Renal cortex interstitium (tissue), 11 donors: ENCODE data around the gene ACADM. TPM values are rescaled to one million over a fixed set of nuclear protein-coding genes. Genes with fewer than 3 reads are reported as not detected.
A peak's percentile ranks its signal among the peaks of the same experiment; 100 is the strongest.
"Not testable (repeated sequence)": the region's sequence is repeated elsewhere in the genome, so short reads cannot be mapped to it uniquely, and the experiment has no call there.

Source experiments
- DNase-seq, 11 donors: peaks; one replicate each; pipeline ENCODE4 v3.0.0-alpha.2; 2013; ENCODE audit warnings: low read depth in 9 of 11, low spot score in 4 of 11; ENCODE audit errors: extremely low read depth in 1 of 11
- polyA plus RNA-seq, 3 donors: library from polyadenylated mRNA; unstranded; fragments of 120-200 nt; gene quantifications; one replicate each; pipeline ENCODE4 v1.2.1, GENCODE V29; 2013; ENCODE audit not compliant: insufficient read length in 3 of 3

Gene ACADM
- polyA plus RNA-seq, 3 donors = 97.9 to 137 (median 129) TPM

GRCh38 chr1:75785320-75785982 lies 60.9 kb downstream of the ACADM start:
- no peak for DNase-seq

- DNase-seq = peak; percentile 93 to 97 (median 95)
Observed at GRCh38 chr1:75785983-75786853, 61.7 kb downstream of the ACADM start, which contains the start of gene RABGGTB. TSS of gene RABGGTB (plus strand) at chr1:75786256. CDS start at chr1:75786272, 16 bp downstream.

- no peak for DNase-seq
Observed at GRCh38 chr1:75786901-75787493, 62.5 kb downstream of the ACADM start.

GRCh38 chr1:75787524-75787923 lies 63.0 kb downstream of the ACADM start:
- no peak for DNase-seq

- no peak for DNase-seq
Observed at GRCh38 chr1:75789988-75790387, 65.5 kb downstream of the ACADM start.

GRCh38 chr1:75791022-75791421 lies 66.5 kb downstream of the ACADM start:
- DNase-seq = no peak

GRCh38 chr1:75792091-75792490 lies 67.6 kb downstream of the ACADM start:
- no peak for DNase-seq

GRCh38 chr1:75794382-75794781 lies 69.9 kb downstream of the ACADM start:
- no peak for DNase-seq

GRCh38 chr1:75795703-75796193 lies 71.2 kb downstream of the ACADM start:
- no peak for DNase-seq

- DNase-seq = no peak
Observed at GRCh38 chr1:75796376-75797272, 72.1 kb downstream of the ACADM start, which contains the start of gene MSH4. TSS of gene MSH4 (plus strand) at chr1:75796882. CDS start at chr1:75796986, 104 bp downstream.

- DNase-seq = no peak
Observed at GRCh38 chr1:75797273-75797588, 72.7 kb downstream of the ACADM start.

GRCh38 chr1:75797606-75798216 lies 73.2 kb downstream of the ACADM start:
- no peak for DNase-seq

GRCh38 chr1:75801480-75801879 lies 77.0 kb downstream of the ACADM start:
- DNase-seq = not testable (repeated sequence)

- no peak for DNase-seq
Observed at GRCh38 chr1:75808921-75809320, 84.4 kb downstream of the ACADM start.

- not testable (repeated sequence) for DNase-seq
Observed at GRCh38 chr1:75810113-75810512, 85.6 kb downstream of the ACADM start.

GRCh38 chr1:75811211-75811981 lies 86.9 kb downstream of the ACADM start:
- no peak for DNase-seq

- no peak for DNase-seq
Observed at GRCh38 chr1:75812065-75812464, 87.6 kb downstream of the ACADM start.
